IMR-90 (cell line): ENCODE results near the gene AFTPH. TPM values are rescaled to one million over a fixed set of nuclear protein-coding genes. Genes with fewer than 3 reads are reported as not detected.

Source experiments
- ATAC-seq: fragments of 200-7000 bp; cut with Tn5 transposase; 2 replicates; pipeline ENCODE4 v1.9.1; 2020; ENCODE audit warnings: low read depth, mild to moderate bottlenecking, moderate library complexity
- BruUV-seq: library from RNA; stranded (reverse); fragments of 400-500 nt; replicated peaks from 2 replicates; lab custom pipeline; 2021; lab: Mats Ljungman, UMichigan
- CTCF ChIA-PET: fragments of 300-600 bp; formaldehyde crosslinking; extraction: SDS; loops from one replicate; lab custom pipeline; 2021; ENCODE audit warnings: antibody characterized with exemption; lab: Yijun Ruan, JAX
- POLR2A ChIA-PET: fragments of 300-600 bp; sonication (Branson Sonifier 250); formaldehyde crosslinking; loops from one replicate; lab custom pipeline; 2022; ENCODE audit warnings: antibody characterized with exemption; ENCODE audit not compliant: unreplicated experiment; lab: Charles Lee
- DNase-seq: peaks from one replicate; pipeline ENCODE4 v3.0.0; 2013
- H2AFZ ChIP-seq: replicated peaks from 2 replicates; pipeline ENCODE3; 2013; ENCODE audit warnings: low read length, mild to moderate bottlenecking; ENCODE audit not compliant: poor library complexity
- H2AK5ac ChIP-seq: 2 replicates; pipeline ENCODE4 v1.6.1; 2013; ENCODE audit warnings: low read depth, low read length, inconsistent platforms
- H2AK9ac ChIP-seq: replicated peaks from 2 replicates; pipeline ENCODE3; 2013; ENCODE audit warnings: mild to moderate bottlenecking, low read depth, low read length, moderate library complexity; ENCODE audit not compliant: poor library complexity
- H2BK120ac ChIP-seq: 2 replicates; pipeline ENCODE4 v1.6.1; 2013; ENCODE audit warnings: low read depth, low read length, inconsistent platforms
- H2BK15ac ChIP-seq: 3 replicates; pipeline ENCODE4 v1.6.1; 2013; ENCODE audit warnings: low read depth, low read length, inconsistent platforms
- H2BK20ac ChIP-seq: 2 replicates; pipeline ENCODE4 v1.6.1; 2013; ENCODE audit warnings: low read depth, mild to moderate bottlenecking, inconsistent platforms, low read length, moderate library complexity
- H2BK5ac ChIP-seq: 2 replicates; pipeline ENCODE4 v1.6.1; 2013; ENCODE audit warnings: mild to moderate bottlenecking, low read depth, low read length, inconsistent platforms; ENCODE audit not compliant: poor library complexity, severe bottlenecking
- H3K14ac ChIP-seq: replicated peaks from 2 replicates; pipeline ENCODE4 v1.6.1; 2013; ENCODE audit warnings: low read depth, low read length, inconsistent platforms
- H3K18ac ChIP-seq: 2 replicates; pipeline ENCODE4 v1.6.1; 2013; ENCODE audit warnings: low read depth, low read length, control low read depth
- H3K23ac ChIP-seq: 2 replicates; pipeline ENCODE4 v1.6.1; 2013; ENCODE audit warnings: low read depth, low read length, inconsistent platforms
- H3K27ac ChIP-seq: 2 replicates; pipeline ENCODE4 v1.5.1; 2013; ENCODE audit warnings: mild to moderate bottlenecking, control low read depth, low read length; ENCODE audit not compliant: insufficient read depth
- H3K27me3 ChIP-seq: 2 replicates; pipeline ENCODE4 v1.6.1; 2013; ENCODE audit warnings: low read length; ENCODE audit not compliant: control insufficient read depth, insufficient read depth
- H3K36me3 ChIP-seq: 2 replicates; pipeline ENCODE4 v1.6.1; 2013; ENCODE audit warnings: low read length, mixed read lengths; ENCODE audit not compliant: control insufficient read depth, insufficient read depth
- H3K4ac ChIP-seq: 2 replicates; pipeline ENCODE4 v1.6.1; 2013; ENCODE audit warnings: low read depth, low read length, inconsistent platforms
- H3K4me1 ChIP-seq: 2 replicates; pipeline ENCODE4 v1.6.1; 2013; ENCODE audit warnings: low read length, mixed read lengths; ENCODE audit not compliant: control insufficient read depth, insufficient read depth
- H3K4me2 ChIP-seq: 2 replicates; pipeline ENCODE4 v1.6.1; 2013; ENCODE audit warnings: low read depth, mild to moderate bottlenecking, control low read depth, low read length, moderate library complexity
- H3K4me3 ChIP-seq: 2 replicates; pipeline ENCODE4 v1.5.1; 2013; ENCODE audit warnings: low read depth, mild to moderate bottlenecking, control low read depth, low read length, moderate library complexity; ENCODE audit not compliant: insufficient read depth
- H3K56ac ChIP-seq: 2 replicates; pipeline ENCODE4 v1.6.1; 2013; ENCODE audit warnings: low read length, inconsistent platforms; ENCODE audit not compliant: insufficient read depth; ENCODE audit errors: extremely low read depth
- H3K79me1 ChIP-seq, 2 experiments: 2 replicates each; pipeline ENCODE4 v1.6.1; 2013; ENCODE audit warnings: low read length in 2 of 2, inconsistent platforms in 1 of 2, low read depth in 1 of 2
- H3K9ac ChIP-seq: 2 replicates; pipeline ENCODE4 v1.6.1; 2013; ENCODE audit warnings: low read depth, low read length, control low read depth
- H3K9me1 ChIP-seq: 2 replicates; pipeline ENCODE4 v1.6.1; 2013; ENCODE audit warnings: low read length, inconsistent platforms; ENCODE audit not compliant: insufficient read depth
- H3K9me3 ChIP-seq: 2 replicates; pipeline ENCODE4 v1.6.1; 2013; ENCODE audit warnings: low read length; ENCODE audit not compliant: control insufficient read depth, insufficient read depth
- H4K20me1 ChIP-seq: 2 replicates; pipeline ENCODE4 v1.6.1; 2013; ENCODE audit warnings: low read length, inconsistent platforms; ENCODE audit not compliant: insufficient read depth
- H4K5ac ChIP-seq: 2 replicates; pipeline ENCODE4 v1.6.1; 2013; ENCODE audit warnings: mild to moderate bottlenecking, low read depth, low read length, control low read depth
- H4K8ac ChIP-seq, 2 experiments: 2 replicates each; pipeline ENCODE4 v1.6.1; 2013; ENCODE audit warnings: low read depth in 2 of 2, low read length in 2 of 2, control low read depth in 1 of 2, inconsistent platforms in 1 of 2
- H4K91ac ChIP-seq: 2 replicates; pipeline ENCODE4 v1.6.1; 2013; ENCODE audit warnings: low read depth, low read length, inconsistent platforms; ENCODE audit not compliant: insufficient read depth
- ELK1 ChIP-seq: fragments of 150-350 bp; IDR thresholded peaks from 2 replicates; pipeline ENCODE4 v1.6.1; 2016; ENCODE audit warnings: low read depth, mild to moderate bottlenecking, low read length, moderate library complexity, borderline replicate concordance
- MAFK ChIP-seq: IDR thresholded peaks from 2 replicates; pipeline ENCODE4 v1.6.1; 2012; ENCODE audit warnings: low read depth, low read length, improper control_type of control experiment
- RAD21 ChIP-seq: IDR thresholded peaks from 2 replicates; pipeline ENCODE4 v1.6.1; 2012; ENCODE audit warnings: low read length, improper control_type of control experiment
- WGBS, 2 experiments: methylation state at CpG; one replicate each; pipeline versions ENCODE4 v1.1.5 to v1.1.7; 2013; ENCODE audit warnings: missing lambda C conversion rate in 2 of 2; ENCODE audit not compliant: insufficient read length in 1 of 2; ENCODE audit errors: extremely low coverage in 2 of 2; 5-methylcytosine and 5-hydroxymethylcytosine counted together
- dilution Hi-C: fragments of 300-500 bp; cut with HindIII; formaldehyde crosslinking; loops from one replicate; pipeline ENCODE4 v1.14.3; 2018; ENCODE audit warnings: low sequenced_read_pairs; ENCODE audit not compliant: unreplicated experiment
- in situ Hi-C: fragments of 300-500 bp; cut with MboI; formaldehyde crosslinking; loops from 3 replicates; pipeline ENCODE4 v1.14.3; 2019; ENCODE audit warnings: low sequenced_read_pairs, inconsistent platforms, mixed read lengths
- intact Hi-C: fragments of 100-400 bp; cut with micrococcal nuclease; formaldehyde crosslinking; loops from 2 replicates; pipeline ENCODE4 v1.10.0; 2022
- polyA plus RNA-seq, 3 experiments: library from polyadenylated mRNA; depleted of rRNA; stranded (reverse); fragments of >200 nt; gene quantifications; 2 replicates each; pipeline ENCODE4 v1.2.3, GENCODE V29; 2012; ENCODE audit warnings: low replicate concordance in 1 of 3
- total RNA-seq: library from RNA; depleted of rRNA; stranded (reverse); fragments of >200 nt; gene quantifications from 2 replicates; pipeline ENCODE4 v1.2.3, GENCODE V29; 2012

The AFTPH gene
- total and polyA plus RNA-seq, 2 of the 4 experiments (the other 2 are of a cell fraction): 9.4 to 19.9 TPM

- BruUV-seq: no TSS peak
- POLR2A ChIA-PET: interaction anchor here (0.5 kb wide), 1 partner anchor 503 kb away, joined by 3 read pairs; no protein-coding TSS in a partner anchor
- dilution Hi-C loops: no loop called here
Measured at GRCh38 chr2:64542071-64543007, 18.2 kb downstream of the AFTPH start.

More at GRCh38 chr2:64542071-64543007, 18.2 kb downstream of the AFTPH start:
- Histone ChIP-seq H3K14ac (no peak overlapping the region), H3K79me1 (peaks cover 30 to 55% of the 10 kb centered on the region in 2 experiments), H3K4me3 (no peak overlapping the region), H4K20me1 (peaks cover 12% of the 10 kb centered on the region; the same call in 1 of the 2 replicates), H3K4me1 (peaks cover 5% of the 10 kb centered on the region), H3K4me2 (peak overlapping the region; percentile 45; the same call in 1 of the 2 replicates), H3K9me1 (no peaks in the 10 kb centered on the region), H2AK5ac (peak overlapping the region; percentile 15; the same call in 1 of the 2 replicates), H3K27ac (no peak overlapping the region), H2BK15ac (no peak overlapping the region), H3K23ac (no peak overlapping the region), H2BK5ac (peak overlapping the region; percentile 61), H4K8ac (no peak overlapping the region), H3K9me3 (no peaks in the 10 kb centered on the region), H4K91ac (peak overlapping the region; percentile 24), H2AK9ac (no peak overlapping the region), H3K36me3 (no peaks in the 10 kb centered on the region), H4K5ac (no peak overlapping the region), H2BK120ac (peak overlapping the region; percentile 74), H2BK20ac (0 out of 2 replicates have a peak overlapping the region, but pooled peaks have one; percentile 2), H2AFZ (no peak overlapping the region), H3K56ac (no peak overlapping the region), H3K4ac (peak overlapping the region; percentile 5; the same call in 1 of the 2 replicates), H3K9ac (no peak overlapping the region), H3K18ac (no peak overlapping the region), H3K27me3 (no peaks in the 10 kb centered on the region)
- CTCF ChIA-PET: no interaction called here
- no CpG with 5 or more reads among the region's 5 CpGs for WGBS, 2 experiments
- in situ Hi-C loops (no loop called here), intact Hi-C loops (no loop called here)
- DNase-seq (no peak), ATAC-seq (no peak; the same call in 1 of the 2 replicates)
- no peak for TF ChIP-seq RAD21
- no peak for TF ChIP-seq ELK1
- peak; percentile 62 for TF ChIP-seq MAFK
